Measurements from ENCODE around the gene LRP3.

The LRP3 gene

DNA sequence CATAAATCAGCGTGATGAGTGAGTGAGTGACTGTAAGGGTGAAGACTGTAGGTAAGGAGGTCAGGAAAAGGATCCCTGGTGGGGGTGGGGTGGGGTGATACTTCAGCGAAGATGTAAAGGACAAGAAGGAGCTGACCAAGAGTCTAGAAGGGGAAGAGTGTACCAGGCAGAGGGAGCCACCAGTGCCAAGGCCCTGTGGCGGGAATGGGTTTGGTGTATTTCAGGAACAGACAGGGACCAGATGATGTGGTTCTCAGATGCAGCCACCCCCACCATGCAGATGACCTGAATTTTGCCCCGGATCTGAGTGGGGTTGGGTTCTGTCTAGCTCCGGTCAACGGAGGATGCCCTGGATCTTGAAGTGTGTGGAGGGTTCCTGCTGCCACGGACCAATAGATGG lies 61.7 kb downstream of the LRP3 start:
- no peak for DNase-seq (ENCODE audit: low read depth)

DNA sequence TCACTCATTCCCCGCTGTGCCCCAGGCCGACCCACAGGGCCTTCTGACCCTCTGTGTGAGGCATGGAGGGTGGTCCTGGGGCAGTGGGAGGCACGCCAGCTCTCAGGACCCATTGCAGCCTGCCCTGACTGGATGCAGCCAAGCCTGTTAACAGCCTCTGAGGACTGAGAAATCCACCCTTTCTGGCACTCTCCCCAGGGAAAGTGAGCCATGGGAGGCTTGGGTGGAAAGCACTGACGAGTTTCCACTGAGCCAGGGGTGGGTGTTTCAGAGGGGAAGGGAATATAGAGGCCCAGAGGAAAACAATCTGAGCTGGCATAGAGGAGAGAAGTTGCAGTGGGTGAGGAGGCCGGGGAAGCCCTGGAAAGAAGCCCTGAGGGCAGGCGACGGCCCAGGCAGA lies 62.1 kb downstream of the LRP3 start:
- DNase-seq (ENCODE audit: low read depth), result no peak

DNA sequence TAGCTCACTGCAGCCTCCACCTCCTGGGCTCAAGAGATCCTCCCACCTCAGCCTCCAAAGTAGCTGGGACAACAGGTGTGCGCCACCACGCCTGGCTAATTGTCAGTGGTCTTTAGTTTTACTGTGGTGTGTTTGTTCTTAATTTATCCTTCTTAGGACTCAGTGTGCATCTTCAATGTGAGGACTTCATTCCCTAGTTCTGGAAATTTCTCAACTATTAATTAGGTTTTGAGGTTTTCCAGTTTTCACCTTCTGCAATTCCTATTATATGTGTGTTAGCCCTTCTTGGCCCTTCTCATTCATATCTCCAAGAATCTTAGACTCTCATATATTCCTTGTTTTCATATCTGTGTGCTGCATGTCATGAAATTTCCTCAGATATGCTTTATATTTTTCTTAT lies 63.7 kb downstream of the LRP3 start:
- no peak for DNase-seq (ENCODE audit: low read depth)
